ENCODE measurements around the gene TIMM21.
A peak's percentile ranks its signal among the peaks of the same experiment; 100 is the strongest.

Gene TIMM21

DNA sequence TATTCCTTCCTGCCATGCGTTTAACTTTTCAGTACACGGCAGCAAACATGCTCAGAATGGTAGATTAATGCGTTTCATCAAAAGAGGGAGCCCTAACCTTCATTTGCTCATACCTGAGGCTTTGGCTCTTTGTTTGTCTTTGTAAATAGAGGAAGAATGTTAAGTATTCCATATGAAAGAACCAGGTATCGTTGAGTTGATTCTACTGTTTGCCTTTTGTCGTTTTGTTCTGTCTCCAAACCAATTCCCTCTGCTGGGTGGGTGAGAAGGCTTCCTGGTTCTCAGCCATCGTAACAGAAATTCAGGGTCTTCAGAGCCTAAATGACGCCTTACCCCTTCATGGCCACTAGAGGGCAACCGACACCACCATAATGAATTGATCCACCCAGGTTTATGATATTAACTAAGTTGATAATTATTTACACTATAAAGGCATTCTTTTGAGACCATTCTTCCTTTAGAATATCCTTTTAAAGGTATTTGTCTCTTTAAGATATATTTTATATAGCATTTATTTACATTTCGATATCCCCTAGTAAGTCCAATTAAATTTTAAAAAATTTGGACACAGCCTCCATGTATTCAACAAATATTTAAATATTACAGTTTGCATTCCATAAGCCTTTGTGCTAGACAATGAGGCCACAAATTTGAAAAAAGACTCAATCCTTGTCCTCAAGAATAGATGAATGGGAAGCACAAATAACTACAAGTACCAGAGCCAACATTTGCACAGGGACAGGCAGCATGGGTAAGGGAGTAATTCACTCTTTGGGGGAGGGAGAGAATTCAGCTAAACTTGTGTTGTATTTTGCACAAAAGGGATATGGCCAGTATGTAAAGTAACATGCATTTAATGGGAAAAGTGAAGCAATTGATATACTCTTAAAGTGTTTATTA is 48.1 kb downstream of the TIMM21 start:
- peak; percentile 58 for DNase-seq

GRCh38 chr18:74197705-74198341 is 49.5 kb downstream of the TIMM21 start:
- DNase-seq = no peak

DNA sequence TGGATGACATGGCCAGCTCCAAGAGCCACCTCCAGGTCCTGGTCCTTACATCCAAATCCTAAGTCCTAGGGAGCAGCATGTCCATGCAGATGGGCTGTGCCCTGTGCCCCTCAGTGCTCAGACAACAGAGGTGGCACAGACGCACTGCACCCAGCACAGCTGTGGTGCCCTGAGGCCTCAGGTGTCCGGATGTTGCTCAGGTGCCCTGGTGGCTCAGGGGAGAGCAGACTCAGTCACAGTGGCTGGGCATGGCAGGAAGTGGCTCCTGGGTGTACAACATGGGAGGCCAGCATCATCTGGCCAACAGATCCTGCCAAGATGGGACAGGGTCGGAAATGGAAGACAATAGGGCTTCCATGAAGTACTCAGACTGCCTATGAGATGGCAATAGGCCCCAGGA is 50.1 kb downstream of the TIMM21 start:
- no peak for DNase-seq

DNA sequence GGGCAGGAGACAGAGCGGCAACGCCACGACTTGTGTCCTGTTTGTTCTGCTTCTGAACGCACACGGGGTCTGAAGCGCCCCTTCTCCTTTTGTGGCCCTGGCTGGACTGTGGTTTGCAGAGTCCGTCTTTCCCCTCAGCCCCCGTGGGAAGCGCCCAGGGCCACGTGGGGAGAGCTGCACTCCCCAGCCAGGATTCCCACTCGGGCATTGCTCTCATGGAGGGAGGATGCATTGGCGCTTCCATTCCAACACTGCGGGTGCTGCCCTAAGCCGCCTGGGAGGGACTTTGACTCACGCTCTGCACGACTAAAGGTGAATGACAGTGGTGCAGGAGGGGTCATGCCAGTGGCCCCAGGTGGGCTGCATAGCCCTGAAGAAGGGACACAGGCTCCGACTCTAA is 52.5 kb downstream of the TIMM21 start:
- DNase-seq = no peak

DNA sequence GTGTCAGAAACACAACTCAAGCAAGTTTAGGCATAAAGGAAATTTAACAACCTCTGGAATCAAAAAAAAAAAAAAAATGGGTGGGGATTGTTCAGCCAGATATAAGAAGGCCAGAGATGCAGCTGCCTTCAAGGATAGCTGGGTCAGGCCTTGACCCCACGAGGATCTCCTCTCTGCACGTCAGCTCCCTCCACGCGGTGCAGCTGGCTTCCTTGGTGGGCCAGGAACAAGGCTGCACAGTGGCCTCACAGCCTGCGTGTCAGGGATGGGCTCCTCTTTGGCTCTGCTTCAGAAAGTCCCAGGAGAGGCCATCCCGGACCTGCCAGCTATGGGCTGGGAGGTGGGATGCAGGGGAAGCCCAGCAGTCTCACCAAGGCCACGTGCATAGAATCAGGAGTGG is 55.5 kb downstream of the TIMM21 start:
- no peak for DNase-seq

DNA sequence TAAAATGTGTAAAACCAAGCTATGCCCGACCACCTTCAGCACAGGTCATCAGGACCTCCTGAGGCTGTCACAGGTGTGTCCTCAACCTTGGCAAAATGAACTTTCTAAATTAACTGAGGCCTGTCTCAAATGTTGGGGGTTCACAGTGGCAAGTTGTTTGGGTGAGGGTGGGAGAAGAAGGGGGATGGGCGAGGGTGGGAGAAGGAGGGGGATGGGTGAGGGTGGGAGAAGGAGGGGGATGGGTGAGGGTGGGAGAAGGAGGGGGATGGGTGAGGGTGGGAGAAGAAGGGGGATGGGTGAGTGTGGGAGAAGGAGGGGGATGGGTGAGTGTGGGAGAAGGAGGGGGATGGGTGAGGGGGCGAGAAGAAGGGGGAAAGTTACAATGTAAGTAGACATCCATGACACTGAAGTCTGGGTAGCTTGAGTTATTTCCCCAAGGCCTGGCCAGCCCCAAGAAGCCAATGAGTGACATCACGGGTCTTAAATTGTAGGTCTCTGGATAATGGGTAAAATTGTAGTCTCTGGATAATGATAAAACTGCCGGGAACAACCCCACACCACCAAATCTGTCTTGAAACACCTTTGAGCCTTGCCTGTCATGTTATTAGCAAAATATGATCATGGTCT is 56.3 kb downstream of the TIMM21 start:
- DNase-seq = no peak

Measured in NCI-H1436 (cell line).